GM21825 (cell line): ENCODE results near the gene TSPAN18.

Experiments used
- ATAC-seq: cut with Tn5 transposase; IDR thresholded peaks from one replicate; pipeline ENCODE4 v1.9.1; 2021; ENCODE audit warnings: mild to moderate bottlenecking, moderate library complexity; ENCODE audit not compliant: unreplicated experiment

The TSPAN18 gene

DNA sequence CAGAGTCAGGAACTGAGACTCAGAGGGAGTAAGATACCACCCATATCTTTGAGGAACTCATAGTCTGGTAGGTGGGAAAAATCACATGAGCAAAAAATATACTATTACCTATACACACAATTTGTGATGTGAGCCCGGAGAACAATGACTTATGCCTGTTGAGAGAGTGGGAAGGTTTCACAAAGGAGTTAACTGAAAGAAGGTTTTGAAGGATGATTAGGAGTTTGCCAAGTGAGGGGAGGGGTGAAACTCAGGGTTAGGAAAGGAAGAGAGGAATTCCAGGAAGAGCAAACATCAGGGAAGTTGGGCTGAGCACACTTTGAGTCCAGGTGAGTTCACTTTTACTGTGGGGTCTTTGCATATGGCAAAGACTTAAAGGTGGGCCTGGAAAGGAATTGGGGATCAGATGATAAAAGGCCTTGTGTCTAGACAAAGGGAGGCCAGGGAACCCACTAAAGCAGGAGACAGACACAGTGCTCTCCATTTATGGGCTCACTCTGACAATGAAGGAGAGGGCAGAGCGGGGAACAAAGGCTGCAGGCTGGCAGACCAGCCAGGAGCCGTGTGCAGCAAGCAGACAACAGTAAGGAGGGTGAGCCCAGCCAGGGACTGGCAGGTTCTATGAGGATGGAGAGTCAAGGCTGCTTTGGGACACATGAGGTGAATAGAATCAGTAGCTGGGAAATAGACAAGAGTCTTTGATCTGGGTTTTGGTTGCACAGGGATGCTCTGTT, 33.1 kb downstream of the TSPAN18 start:
- ATAC-seq = no peak

DNA sequence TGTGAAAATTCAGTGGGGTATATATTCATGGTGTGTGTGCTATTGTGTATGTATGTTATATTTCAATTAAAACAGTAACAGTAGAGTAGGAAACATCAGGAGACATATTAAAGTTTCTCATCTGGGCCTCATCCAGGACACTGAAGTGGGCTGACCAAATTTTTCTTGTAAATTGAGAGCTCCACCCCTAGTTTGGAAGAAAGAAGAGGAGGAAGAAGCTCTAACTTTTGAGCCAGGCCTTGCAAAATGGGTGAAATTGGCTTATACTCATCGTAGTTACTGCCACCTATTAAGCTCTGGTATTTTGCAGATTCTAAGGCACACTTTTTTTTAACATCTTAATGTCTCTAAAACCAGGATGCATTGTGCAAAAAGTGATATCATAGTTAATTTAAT, 33.7 kb downstream of the TSPAN18 start:
- no peak for ATAC-seq

DNA sequence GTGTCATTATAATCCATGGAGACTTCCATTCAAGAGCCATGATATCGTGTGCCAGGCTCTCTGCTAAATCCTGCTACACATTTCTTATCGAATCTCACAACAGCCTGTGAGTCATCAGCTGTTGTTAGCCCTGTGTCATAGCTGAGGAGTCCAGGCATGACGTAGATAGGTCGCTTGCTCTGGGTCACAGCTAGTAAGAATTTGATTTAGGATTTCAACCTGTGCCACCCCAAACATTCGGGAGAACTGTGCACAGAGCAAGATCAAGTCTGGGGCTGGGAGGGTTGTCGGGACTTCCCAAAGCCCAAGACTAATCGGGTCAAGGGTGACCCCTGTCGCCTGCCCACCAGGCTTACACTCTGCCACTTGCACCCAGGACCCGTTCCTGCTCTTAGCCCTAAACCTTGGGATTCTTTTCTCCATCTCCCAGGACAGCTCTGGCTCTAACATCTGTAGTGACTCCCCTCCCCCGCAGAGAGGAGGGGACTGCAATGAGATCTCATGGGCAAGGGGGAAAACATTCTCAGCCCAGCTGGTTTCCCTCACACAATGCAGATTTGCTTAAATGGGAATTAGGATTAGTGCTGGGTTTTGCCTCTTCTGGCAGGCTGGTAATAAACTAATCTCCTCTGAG, 34.3 kb downstream of the TSPAN18 start:
- ATAC-seq = no peak

DNA sequence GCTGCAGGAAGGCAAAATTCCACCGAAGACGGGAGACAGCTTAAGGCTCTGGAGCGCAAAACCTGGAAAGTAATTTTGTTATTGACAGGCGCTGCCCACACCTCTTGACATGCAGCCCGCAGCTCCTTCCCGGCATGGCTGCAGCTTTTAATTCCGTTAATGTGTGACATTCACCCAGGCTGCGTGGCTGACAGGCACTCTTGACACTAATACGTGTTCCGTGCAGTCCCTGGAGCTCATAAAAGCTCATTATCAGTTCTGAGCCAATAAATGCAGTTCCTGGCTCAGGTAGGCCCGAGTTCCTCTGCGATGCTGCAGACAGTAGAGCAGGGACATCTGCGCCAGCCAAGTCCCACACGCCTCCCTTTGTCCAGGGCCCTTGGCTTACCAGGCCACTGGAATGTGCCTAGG, 34.8 kb downstream of the TSPAN18 start:
- ATAC-seq = no peak

DNA sequence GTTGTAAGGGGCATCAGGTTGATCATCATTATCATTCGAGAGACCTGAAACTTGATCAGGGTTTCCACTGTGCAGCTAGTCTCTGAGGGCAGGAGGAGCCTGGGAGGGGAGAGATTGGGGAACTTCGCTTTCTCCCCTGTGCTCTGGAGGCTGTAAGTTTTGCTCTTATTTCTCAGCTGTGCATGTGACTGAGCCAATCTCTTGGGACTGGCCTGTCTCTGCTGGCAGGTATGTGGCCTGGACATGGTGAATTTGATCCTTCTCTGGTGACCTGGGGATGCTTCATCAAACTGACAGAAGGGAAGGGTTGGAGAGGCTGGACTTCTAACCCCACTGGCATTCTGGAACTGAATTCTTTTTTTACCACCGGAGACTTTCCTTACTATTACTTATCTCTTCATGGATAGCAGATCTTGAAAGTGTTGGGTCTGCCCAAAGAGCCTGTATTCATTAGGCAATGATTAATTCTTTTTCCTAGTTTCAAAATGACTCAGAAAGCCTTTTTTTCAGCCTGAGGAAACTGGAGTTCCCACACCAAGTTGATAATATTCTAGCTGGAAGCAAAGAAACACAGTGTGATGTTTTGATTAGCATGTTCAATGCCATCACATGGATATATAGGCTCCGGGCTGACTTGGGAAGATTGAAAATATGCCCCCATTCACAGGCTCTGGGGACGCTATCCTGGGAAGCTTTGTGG, 36.5 kb downstream of the TSPAN18 start:
- no peak for ATAC-seq

DNA sequence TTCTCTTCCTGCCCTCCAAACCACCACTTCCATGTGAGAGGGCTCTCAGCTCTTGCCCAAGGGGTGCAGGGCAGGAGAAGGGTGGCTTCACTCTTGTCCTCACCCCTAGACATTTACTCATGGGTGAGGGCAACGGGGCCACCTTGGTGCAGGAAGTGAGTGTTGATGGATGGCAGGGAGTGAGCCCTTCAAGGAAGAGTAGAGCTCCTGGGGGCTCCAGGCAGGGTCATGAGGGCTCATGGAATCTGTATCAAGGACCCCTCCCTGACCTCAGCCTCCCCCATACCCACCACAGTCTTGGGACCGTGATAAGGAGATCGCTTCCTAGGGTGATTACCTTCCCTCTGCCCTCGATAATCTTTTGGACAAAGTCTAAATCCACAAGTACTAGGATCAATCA, 37.8 kb downstream of the TSPAN18 start:
- no peak for ATAC-seq

DNA sequence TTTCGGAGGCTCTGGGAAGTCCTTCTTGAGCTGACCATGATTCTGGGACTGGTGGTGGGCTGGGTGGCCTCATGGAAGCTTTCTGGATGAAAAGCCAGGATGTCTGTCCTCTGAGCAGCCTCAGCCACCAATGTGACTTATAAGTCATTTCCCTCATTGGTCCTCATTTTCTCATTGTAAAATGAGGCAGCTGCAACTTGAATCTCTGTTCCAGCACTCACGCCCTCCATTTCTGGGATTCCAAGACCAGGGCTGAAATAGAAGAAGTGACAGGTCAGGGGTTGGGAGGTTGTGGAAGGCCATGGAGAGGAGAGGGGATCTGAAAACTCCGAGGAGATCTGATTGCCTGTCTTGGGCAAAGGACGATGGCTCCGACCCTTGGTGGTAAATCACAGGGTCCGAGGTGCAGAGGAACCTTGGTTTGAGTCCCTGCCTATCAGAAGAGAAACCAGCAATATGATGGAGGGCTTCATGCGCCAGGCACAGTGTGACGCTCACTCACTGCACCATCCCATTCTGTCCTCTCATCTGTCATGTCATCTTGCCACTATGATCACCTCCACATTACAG, 38.3 kb downstream of the TSPAN18 start:
- no peak for ATAC-seq

DNA sequence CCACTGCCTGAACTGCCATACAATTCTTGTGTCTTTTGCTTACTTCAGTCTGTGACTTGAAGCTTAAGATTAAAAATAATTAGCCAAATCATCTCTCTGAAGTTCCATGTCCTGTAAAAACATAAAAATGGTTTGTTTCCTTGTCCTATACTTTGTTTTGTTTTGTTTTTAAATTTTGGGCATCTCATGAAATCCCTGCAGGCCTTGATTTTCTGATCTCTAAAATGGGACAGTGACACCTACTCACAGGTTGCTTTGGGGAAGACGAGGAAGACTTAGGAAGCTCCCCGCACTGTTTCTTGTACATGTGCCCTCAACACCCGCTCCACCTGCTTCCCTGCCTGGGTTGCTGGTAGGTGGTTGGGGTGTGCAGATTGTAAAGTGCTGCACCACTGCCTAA, 38.9 kb downstream of the TSPAN18 start:
- ATAC-seq = no peak

DNA sequence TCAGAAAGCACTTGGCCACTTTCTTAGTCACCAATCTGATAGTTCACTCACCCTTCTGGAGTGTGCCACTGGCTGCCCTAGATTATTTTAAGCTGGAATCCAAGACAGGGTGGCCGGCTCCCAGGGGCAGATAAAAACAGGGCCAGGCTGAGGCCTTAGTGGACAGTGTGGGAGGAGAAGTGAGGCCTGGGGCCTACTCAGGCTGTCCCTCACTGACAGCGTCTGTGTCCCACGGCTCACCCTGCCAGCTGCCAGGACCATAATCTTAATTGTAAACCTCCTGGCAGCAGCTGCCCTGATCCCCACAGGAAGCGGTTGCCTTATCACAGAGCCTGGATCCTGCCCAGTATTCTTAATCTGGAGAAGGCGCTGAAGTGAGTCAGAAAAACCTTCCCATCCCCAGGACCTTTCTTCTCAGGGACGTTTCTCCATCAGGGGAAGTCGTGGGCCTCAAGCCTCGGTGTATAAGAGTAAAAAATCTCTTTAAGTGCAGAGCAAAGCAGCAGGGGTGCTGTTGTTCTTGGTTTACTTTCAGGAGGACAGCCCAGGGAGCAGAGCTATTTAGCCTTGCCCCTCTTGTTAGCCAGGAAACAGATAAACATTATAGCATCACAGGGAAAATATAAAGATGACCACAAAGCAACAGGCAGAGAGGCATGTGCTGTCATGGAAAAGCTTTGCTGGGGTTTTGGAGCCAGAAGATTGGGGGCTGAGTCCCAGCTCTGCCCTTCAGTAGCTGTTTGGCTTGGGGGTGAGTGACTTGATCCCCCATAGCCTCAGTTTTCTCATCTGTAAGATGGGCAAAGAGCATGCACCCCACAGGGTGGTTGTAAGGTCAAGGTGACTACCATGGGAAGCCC, 39.6 kb downstream of the TSPAN18 start:
- ATAC-seq = no peak

DNA sequence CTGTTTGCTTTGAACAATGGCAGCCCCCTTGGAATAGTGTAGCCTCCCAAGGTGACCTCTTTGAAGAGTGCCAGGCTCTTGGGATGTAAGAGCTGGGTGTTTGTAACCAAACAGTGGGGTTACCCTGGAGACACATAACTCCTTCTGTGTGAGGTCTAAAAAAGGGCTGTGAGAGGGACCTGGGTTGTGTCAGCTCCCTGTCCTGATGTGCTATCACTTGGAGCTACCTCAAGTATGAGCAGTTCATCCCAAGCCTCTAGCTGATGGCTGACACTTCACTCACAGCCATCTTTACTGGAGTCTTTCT, 40.2 kb downstream of the TSPAN18 start:
- ATAC-seq = no peak

DNA sequence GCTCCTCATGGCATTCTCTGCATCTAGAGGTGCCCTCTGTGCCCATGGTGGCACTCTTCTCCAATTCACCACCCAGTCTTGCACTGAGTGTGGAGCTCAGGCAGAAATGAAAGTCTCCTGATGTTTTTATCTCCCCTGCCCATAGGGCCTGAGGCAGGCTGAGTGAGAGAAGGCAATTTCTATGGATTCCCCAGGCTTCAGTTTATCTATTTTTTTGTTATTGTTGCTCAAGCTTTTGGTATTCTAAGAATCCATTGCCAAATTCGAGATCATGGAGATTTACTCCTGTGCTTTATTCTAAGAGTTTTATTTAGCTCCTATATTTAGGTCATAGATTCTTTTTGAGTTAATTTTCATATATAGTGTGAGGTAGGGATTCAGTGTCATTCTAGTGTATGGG, 40.7 kb downstream of the TSPAN18 start:
- ATAC-seq = no peak

DNA sequence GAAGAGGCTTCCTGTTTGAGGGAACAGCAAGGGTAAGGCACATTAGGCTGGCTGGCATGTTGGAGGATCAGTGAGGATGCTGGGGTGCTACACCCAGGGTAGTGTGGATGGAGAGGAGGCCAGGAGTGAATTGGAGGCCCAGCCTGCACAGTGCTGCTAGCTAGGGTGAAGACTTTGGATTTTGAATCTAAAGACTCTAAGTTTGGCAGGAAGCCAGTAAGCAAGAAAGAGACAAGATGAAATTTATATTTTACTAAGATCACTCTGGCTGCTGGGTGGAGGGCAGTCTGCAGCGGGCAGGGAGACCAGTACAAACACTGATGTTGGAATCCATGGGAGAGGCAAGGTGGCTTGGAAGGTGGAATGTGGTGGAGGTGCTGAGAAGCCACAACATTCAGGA, 43.6 kb downstream of the TSPAN18 start:
- ATAC-seq = no peak

DNA sequence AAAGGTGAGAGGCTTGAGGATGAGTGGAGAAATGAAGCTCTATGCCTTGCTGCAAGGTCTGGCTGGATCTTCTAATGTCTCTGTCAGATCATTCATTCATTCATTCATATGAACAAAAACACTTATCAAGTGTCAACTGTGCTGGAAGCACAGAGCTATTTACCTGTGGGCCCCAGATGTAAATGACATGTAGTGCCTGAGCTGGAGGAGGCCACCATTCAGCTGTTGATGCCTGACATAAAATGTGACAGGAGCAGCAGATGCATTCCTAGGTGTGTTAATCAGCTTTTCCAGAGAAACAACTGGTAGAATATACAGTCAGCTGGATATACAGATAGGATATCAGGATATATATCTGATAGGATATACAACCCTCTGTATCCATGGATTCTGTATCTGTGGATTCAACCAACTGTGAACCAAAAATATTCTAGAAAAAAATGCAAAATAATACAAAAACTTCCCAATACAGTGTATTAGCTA, 44.5 kb downstream of the TSPAN18 start:
- ATAC-seq = no peak

DNA sequence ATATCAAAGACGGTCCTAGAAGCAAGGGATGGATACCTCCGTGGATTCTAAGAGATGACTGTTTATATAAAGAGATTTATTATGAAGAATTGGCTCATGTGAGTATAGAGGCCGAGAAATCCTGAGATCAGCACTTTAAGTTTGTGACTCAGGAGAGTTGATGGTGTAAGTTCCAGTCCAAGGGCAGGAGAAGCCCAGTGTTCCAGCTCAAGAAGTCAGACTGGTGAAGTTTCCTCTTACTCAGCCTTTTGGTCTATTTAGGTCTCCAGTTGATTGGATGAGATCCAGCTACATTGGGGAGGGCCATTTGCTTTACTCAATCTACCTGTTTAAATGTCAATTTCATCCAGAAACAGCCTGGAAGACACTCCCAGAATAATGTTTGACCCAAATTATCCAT, 45.1 kb downstream of the TSPAN18 start:
- ATAC-seq = no peak

DNA sequence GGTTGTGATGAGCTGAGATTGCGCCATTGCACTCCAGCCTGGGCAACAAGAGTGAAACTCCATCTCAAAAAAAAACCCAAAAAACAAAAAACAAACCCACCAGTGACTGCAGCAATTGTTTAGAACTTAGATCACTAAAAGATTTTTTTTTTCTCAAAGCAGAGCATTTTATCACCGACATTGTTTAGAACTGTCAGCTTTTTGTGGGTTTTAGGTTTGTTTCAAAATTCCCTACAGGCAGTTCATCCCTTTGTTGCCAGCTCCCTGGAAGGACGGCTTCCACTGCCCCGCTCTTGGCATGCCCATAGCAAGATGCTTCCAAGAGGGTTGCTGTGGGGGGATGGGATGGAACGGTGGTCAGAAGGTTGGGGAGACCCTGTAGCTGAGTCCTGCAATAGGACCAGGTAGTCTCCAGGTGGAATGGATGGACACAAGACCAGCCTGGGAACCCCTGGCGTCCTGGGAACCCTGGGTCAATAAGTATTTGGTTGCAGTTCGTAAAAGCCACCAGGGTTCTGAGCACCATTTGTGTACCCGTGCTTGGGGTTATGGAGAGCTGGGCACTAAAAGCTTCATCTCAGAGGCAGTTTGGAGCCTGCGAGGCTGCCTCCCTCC, 46.7 kb downstream of the TSPAN18 start:
- no peak for ATAC-seq

DNA sequence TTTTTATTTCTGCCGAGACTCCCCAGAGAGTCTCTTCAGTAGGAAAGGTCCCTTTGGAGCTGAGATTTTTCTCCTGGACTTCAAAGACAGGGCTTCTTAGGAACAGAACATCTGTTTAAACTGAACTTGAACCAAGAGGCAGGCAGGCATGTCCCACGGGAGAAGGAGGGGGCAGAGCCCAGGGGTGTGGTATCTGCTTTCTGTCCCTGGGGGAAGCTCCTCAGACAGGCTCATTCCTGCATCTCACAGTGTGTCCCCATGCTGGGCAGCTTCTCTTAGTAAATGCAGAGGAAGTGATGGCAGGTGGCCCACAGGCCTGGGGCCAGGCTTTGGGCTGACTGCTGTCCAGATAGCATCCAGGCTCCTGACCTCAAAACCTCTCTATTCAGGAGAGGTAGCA, 47.3 kb downstream of the TSPAN18 start:
- no peak for ATAC-seq

DNA sequence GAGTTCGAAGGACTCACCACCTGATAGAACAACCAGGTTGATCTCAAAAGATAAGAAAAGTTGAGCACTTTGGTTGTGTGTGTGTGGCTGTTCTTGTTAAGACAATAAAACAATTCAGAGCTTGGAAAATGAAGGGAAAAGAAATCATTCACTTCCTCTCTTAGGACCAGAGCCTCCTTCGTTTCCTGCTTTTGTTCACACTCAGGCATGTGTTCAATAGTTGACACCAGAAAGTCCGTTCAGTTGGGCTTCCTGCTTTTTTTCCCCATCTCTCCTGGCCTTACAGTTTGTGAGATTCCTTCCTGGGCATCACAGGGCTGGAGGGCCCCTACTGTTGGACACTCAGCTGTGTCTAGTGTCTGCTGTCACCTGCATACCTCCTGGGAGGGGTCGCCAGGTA, 48.0 kb downstream of the TSPAN18 start:
- ATAC-seq = no peak

DNA sequence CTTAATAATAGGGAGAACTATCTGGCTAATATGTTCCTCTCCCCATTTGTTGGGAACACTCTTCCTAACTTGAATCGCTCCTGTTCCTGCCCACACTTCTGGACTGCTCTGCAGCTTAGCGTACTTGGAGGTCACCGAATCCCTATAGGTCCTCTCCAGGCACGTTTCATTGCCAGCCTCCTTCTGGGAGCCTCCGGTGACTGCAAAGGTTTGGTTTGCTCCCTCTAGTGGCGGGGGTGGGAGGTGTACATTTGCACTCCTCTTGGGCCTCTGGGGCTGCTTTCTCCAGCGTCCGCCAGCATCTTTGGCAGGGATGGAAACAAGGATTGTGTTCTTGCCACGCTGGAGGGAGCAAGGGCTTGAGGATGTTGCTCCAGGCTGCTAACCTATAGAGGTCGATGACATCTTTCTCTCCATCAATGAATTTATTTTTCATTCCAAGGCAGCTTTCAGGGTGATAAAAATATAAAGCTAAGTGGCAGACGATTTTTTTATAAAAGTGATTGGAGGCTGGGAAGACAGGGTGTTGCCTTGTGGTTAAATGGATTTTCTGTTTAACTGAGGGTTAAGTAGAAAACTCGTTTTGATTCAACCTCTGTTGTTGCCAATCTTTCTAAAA, 48.7 kb downstream of the TSPAN18 start:
- ATAC-seq = no peak

DNA sequence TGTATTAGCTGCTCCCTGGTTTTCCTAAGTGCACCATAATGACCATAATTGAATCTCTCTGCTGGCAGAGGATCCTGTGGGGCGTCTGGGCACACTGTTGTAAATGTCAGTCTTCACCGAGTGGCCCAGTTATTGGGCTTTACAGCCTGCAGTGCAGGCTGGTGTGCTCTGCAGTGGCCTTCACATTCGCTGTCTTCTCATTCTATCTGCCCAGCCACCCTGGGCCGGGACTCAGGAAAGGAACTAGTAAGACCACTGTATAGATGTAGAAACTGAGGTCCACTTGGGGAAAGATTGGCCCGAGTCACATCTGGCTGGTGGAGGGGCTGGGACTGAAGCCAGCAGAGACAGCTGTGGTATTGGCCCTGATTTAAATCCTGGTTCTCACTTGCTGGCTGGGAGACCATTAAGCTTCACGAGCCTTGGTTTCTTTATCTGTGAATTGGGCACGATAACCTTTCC, 49.3 kb downstream of the TSPAN18 start:
- ATAC-seq = no peak
